Measurements from ENCODE around the gene PIP5K1B. TPM values are rescaled to one million over a fixed set of nuclear protein-coding genes. Genes with fewer than 3 reads are reported as not detected.

PIP5K1B gene
- total and polyA plus RNA-seq, 2 experiments from 2014 or later, result 1.3 to 2.8 TPM

- TF ChIP-seq JUNB (IDR thresholded peaks at IDR 0.05; ENCODE audit: unreplicated experiment) (no peak), EZH2 (IDR thresholded peaks at IDR 0.05; ENCODE audit: low read depth, unreplicated experiment) (no peak), EZH2phosphoT487 (IDR thresholded peaks at IDR 0.05; ENCODE audit: unreplicated experiment) (no peak), REST (IDR thresholded peaks at IDR 0.05; ENCODE audit: unreplicated experiment) (no peak)
Observed at GRCh38 chr9:68932458-68932857, 227.4 kb downstream of the PIP5K1B start (continued).

GRCh38 chr9:68933434-68934328 is 228.6 kb downstream of the PIP5K1B start:
- DNase-seq (ENCODE audit: low spot score), result no peak
- Histone ChIP-seq H3K4me3 (no peak overlapping the region), H3F3A (replicated peaks; ENCODE audit: low read depth) (no peaks in the 10 kb centered on the region), H3K9me2 (ENCODE audit: insufficient read depth) (peaks cover 2% of the 10 kb centered on the region; the same call in 1 of the 2 replicates), H3K27me3 (ENCODE audit: insufficient read depth) (no peaks in the 10 kb centered on the region), H4K20me1 (replicated peaks; ENCODE audit: insufficient read depth) (no peaks in the 10 kb centered on the region), H3K4me1 (ENCODE audit: insufficient read depth) (no peaks in the 10 kb centered on the region), H2AFZ (no peak overlapping the region), H3K27ac (ENCODE audit: low read depth) (no peak overlapping the region), H3K4me2 (no peak overlapping the region), H3K79me2 (replicated peaks; ENCODE audit: insufficient read depth) (no peaks in the 10 kb centered on the region), H3K36me3 (ENCODE audit: insufficient read depth) (no peaks in the 10 kb centered on the region)
- ATAC-seq, result no peak
- no peak overlapping the region for H3K4me3 Mint-ChIP-seq
- H3K27ac Mint-ChIP-seq, result peak overlapping the region; percentile 26; the same call in 1 of the 2 replicates
- TF ChIP-seq NANOG (IDR thresholded peaks at IDR 0.05; ENCODE audit: borderline replicate concordance), result no peak
- no peak for TF ChIP-seq EZH2 (IDR thresholded peaks at IDR 0.05; ENCODE audit: low read depth, unreplicated experiment)
- no peaks in the 10 kb centered on the region for H3K9me3 Mint-ChIP-seq
- peaks cover 2% of the 10 kb centered on the region for H3K27me3 Mint-ChIP-seq (ENCODE audit: insufficient read depth, low read depth, poor library complexity)
- peaks cover 6% of the 10 kb centered on the region; the same call in 1 of the 3 replicates for H3K36me3 Mint-ChIP-seq (ENCODE audit: low read depth)
- H3K4me1 Mint-ChIP-seq, result 0 out of 3 replicates have a peak, but pooled peaks cover 2% of the 10 kb centered on the region

GRCh38 chr9:68934329-68934644 is 229.2 kb downstream of the PIP5K1B start:
- Mint-ChIP-seq H3K27ac (no peak overlapping the region), H3K4me1 (0 out of 3 replicates have a peak, but pooled peaks cover 2% of the 10 kb centered on the region), H3K36me3 (ENCODE audit: low read depth) (peaks cover 8% of the 10 kb centered on the region; the same call in 1 of the 3 replicates), H3K4me3 (no peak overlapping the region), H3K9me3 (no peaks in the 10 kb centered on the region), H3K27me3 (ENCODE audit: insufficient read depth, low read depth, poor library complexity) (peaks cover 2% of the 10 kb centered on the region)
- TF ChIP-seq CTCF (conservative IDR thresholded peaks at IDR 0.05; ENCODE audit: low read depth in 2 of 2) (no peak), ZNF114 (CRISPR knock-in tag; IDR thresholded peaks at IDR 0.05) (no peak), EZH2 (IDR thresholded peaks at IDR 0.05; ENCODE audit: low read depth, unreplicated experiment) (no peak)
- H3K27me3 ChIP-seq (ENCODE audit: insufficient read depth), result no peaks in the 10 kb centered on the region
- H3K36me3 ChIP-seq (ENCODE audit: insufficient read depth), result no peaks in the 10 kb centered on the region
- no peaks in the 10 kb centered on the region for H3K4me1 ChIP-seq (ENCODE audit: insufficient read depth)
- no peak overlapping the region for H3K27ac ChIP-seq (ENCODE audit: low read depth)
- peaks cover 2% of the 10 kb centered on the region; the same call in 1 of the 2 replicates for H3K9me2 ChIP-seq (ENCODE audit: insufficient read depth)
- ATAC-seq (no peak), DNase-seq (ENCODE audit: low spot score) (no peak)
- H3K79me2 ChIP-seq (replicated peaks; ENCODE audit: insufficient read depth), result no peaks in the 10 kb centered on the region
- no peaks in the 10 kb centered on the region for H3F3A ChIP-seq (replicated peaks; ENCODE audit: low read depth)
- no peak overlapping the region for H2AFZ ChIP-seq
- H4K20me1 ChIP-seq (replicated peaks; ENCODE audit: insufficient read depth), result no peaks in the 10 kb centered on the region
- no peak overlapping the region for H3K4me3 ChIP-seq
- H3K4me2 ChIP-seq, result no peak overlapping the region

Data from GM23338 (cell line).